Measurements from ENCODE around the gene RBM22.

DNA sequence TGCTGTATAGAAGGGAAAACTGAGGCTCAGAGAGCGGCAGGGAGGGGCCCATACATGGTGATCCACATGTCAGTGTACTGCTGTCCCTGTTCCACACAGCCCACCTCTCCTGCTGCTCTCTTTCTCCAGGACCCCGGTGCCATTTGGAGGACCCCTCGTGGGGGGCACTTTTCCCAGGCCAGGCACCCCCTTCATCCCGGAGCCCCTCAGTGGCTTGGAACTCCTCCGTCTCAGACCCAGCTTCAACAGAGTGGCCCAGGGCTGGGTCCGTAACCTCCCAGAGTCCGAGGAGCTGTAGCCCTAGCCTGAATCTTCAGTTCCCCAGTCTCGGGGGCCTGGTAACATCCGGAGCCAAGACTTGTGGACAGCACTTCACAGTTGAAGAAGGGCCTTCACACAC is 24.3 kb downstream of the RBM22 start:
- TF ChIP-seq EP300 (IDR thresholded peaks at IDR 0.05; ENCODE audit: borderline replicate concordance), result no peak
- no peak for TF ChIP-seq RAD21 (IDR thresholded peaks at IDR 0.05; ENCODE audit: low read depth)
